ENCODE results near the gene COX7A1.

- TF ChIP-seq CTCF (IDR thresholded peaks at IDR 0.05; ENCODE audit: low read depth, low read length) (no peak), EZH2phosphoT487 (IDR thresholded peaks at IDR 0.05; ENCODE audit: low read depth) (no peak)
Measured at GRCh38 chr19:36103040-36103626, 49.1 kb downstream of the COX7A1 start.

All from OCI-LY3 (cell line).